Ecto neural progenitor cell (in vitro differentiated cells): ENCODE results near the gene ANKMY2.
"Not testable (repeated sequence)": the region's sequence is repeated elsewhere in the genome, so short reads cannot be mapped to it uniquely, and the experiment has no call there.

Experiments used
- DNase-seq: peaks from one replicate; pipeline ENCODE4 v3.0.0-alpha.2; 2018; ENCODE audit warnings: low spot score

ANKMY2 gene

GRCh38 chr7:16659854-16660497, 14.4 kb upstream of the ANKMY2 start:
- DNase-seq = not testable (repeated sequence)

- DNase-seq = no peak
These were observed 12.2 kb upstream of the ANKMY2 start for GRCh38 chr7:16657656-16658279.

GRCh38 chr7:16656141-16656540, 10.6 kb upstream of the ANKMY2 start:
- DNase-seq = no peak

- no peak for DNase-seq
These were observed 9.8 kb upstream of the ANKMY2 start for GRCh38 chr7:16655394-16655793.

- no peak for DNase-seq
These were observed 7.3 kb upstream of the ANKMY2 start for GRCh38 chr7:16652888-16653287.

GRCh38 chr7:16652240-16652583, 6.7 kb upstream of the ANKMY2 start:
- no peak for DNase-seq

GRCh38 chr7:16651396-16652239, 6.1 kb upstream of the ANKMY2 start:
- DNase-seq = no peak

- no peak for DNase-seq
These were observed 4.7 kb upstream of the ANKMY2 start for GRCh38 chr7:16650266-16650665.

GRCh38 chr7:16649196-16649595, 3.6 kb upstream of the ANKMY2 start:
- no peak for DNase-seq

- no peak for DNase-seq
These were observed 3.0 kb upstream of the ANKMY2 start for GRCh38 chr7:16648551-16648950.

- DNase-seq = no peak
These were observed 1.9 kb upstream of the ANKMY2 start for GRCh38 chr7:16647435-16647960.

GRCh38 chr7:16646472-16647072, 1.0 kb upstream of the ANKMY2 start:
- no peak for DNase-seq

- DNase-seq = peak; percentile 61
These were observed 640 bp downstream of the ANKMY2 start for GRCh38 chr7:16644636-16645592.

GRCh38 chr7:16644157-16644556, 1.4 kb downstream of the ANKMY2 start:
- DNase-seq = no peak

- no peak for DNase-seq
These were observed 7.0 kb downstream of the ANKMY2 start for GRCh38 chr7:16638282-16639280.

GRCh38 chr7:16637379-16637778, 8.2 kb downstream of the ANKMY2 start:
- DNase-seq = no peak

- no peak for DNase-seq
These were observed 8.9 kb downstream of the ANKMY2 start for GRCh38 chr7:16636555-16637101.

GRCh38 chr7:16634271-16634738, 11.2 kb downstream of the ANKMY2 start:
- no peak for DNase-seq

GRCh38 chr7:16630654-16631053, 14.9 kb downstream of the ANKMY2 start:
- DNase-seq = no peak

- no peak for DNase-seq
These were observed 18.3 kb downstream of the ANKMY2 start for GRCh38 chr7:16627236-16627635.
